PC-3 (cell line): ENCODE results near the gene PYROXD2. TPM values are rescaled to one million over a fixed set of nuclear protein-coding genes. Genes with fewer than 3 reads are reported as not detected.

ENCODE experiments used
- ATAC-seq: fragments of 200-7000 bp; cut with Tn5 transposase; 2 replicates; pipeline ENCODE4 v1.9.1; 2020; ENCODE audit warnings: mild to moderate bottlenecking, moderate library complexity
- BruUV-seq: library from RNA; stranded (reverse); fragments of 400-500 nt; replicated peaks from 2 replicates; lab custom pipeline; 2021; lab: Mats Ljungman, UMichigan
- CTCF ChIA-PET: fragments of 300-600 bp; sonication (Branson Sonifier 250); formaldehyde crosslinking; loops from one replicate; lab custom pipeline; 2022; ENCODE audit warnings: antibody characterized with exemption; lab: Charles Lee
- POLR2A ChIA-PET: fragments of 300-600 bp; sonication (Branson Sonifier 250); formaldehyde crosslinking; loops from one replicate; lab custom pipeline; 2022; ENCODE audit warnings: antibody characterized with exemption; ENCODE audit not compliant: unreplicated experiment; lab: Charles Lee
- DNase-seq: peaks from one replicate; pipeline ENCODE4 v3.0.0-alpha.2; 2015
- H2AFZ ChIP-seq: fragments of 300-600 bp; sonication (generic); 2 replicates; pipeline ENCODE4 v1.6.0; 2016; ENCODE audit warnings: antibody characterized with exemption, low read length
- H3F3A ChIP-seq: fragments of 300-600 bp; sonication (generic); one replicate; pipeline ENCODE4 v1.6.0; 2017; ENCODE audit warnings: antibody characterized with exemption, low read length, control low read depth, mild to moderate bottlenecking; ENCODE audit not compliant: unreplicated experiment
- H3K27ac ChIP-seq: fragments of 300-600 bp; sonication (generic); 2 replicates; pipeline ENCODE4 v1.5.1; 2016; ENCODE audit warnings: mild to moderate bottlenecking, low read length
- H3K27me3 ChIP-seq: fragments of 300-600 bp; sonication (generic); 2 replicates; pipeline ENCODE4 v1.6.1; 2016; ENCODE audit warnings: low read length, mixed read lengths
- H3K36me3 ChIP-seq: fragments of 300-600 bp; sonication (generic); 2 replicates; pipeline ENCODE4 v1.6.1; 2016; ENCODE audit warnings: low read depth, mixed run types, low read length, mixed read lengths
- H3K4me1 ChIP-seq: fragments of 300-600 bp; sonication (generic); 2 replicates; pipeline ENCODE4 v1.5.1; 2016; ENCODE audit warnings: low read length; ENCODE audit not compliant: insufficient read depth
- H3K4me2 ChIP-seq: fragments of 300-600 bp; sonication (generic); 2 replicates; pipeline ENCODE4 v1.6.0; 2016; ENCODE audit warnings: low read length
- H3K4me3 ChIP-seq: fragments of 300-600 bp; sonication (generic); 2 replicates; pipeline ENCODE4 v1.5.1; 2016; ENCODE audit warnings: mild to moderate bottlenecking, low read length, mixed read lengths
- H3K79me2 ChIP-seq: fragments of 300-600 bp; sonication (generic); 2 replicates; pipeline ENCODE4 v1.6.1; 2017; ENCODE audit warnings: low read length, mixed read lengths
- H3K9ac ChIP-seq: fragments of 300-600 bp; sonication (generic); 2 replicates; pipeline ENCODE4 v1.6.0; 2016; ENCODE audit warnings: mild to moderate bottlenecking, low read length
- H3K9me2 ChIP-seq: fragments of 300-600 bp; sonication (generic); replicated peaks from 2 replicates; pipeline ENCODE4 v1.6.1; 2016; ENCODE audit warnings: mixed run types, low read length, mixed read lengths
- H3K9me3 ChIP-seq: fragments of 300-600 bp; sonication (generic); 2 replicates; pipeline ENCODE4 v1.6.1; 2016; ENCODE audit warnings: low read length, mixed read lengths
- H4K20me1 ChIP-seq: fragments of 300-600 bp; sonication (generic); 2 replicates; pipeline ENCODE4 v1.6.1; 2016; ENCODE audit warnings: low read length, mixed read lengths
- CTCF ChIP-seq: fragments of 300-600 bp; sonication (generic); conservative IDR thresholded peaks from 2 replicates; pipeline ENCODE4 v1.5.1; 2017; ENCODE audit warnings: antibody characterized with exemption, low read depth, mild to moderate bottlenecking, low read length
- EZH2 ChIP-seq: fragments of 300-600 bp; sonication (generic); IDR thresholded peaks from one replicate; pipeline ENCODE4 v1.6.1; 2017; ENCODE audit warnings: antibody characterized with exemption, mild to moderate bottlenecking, low read length; ENCODE audit not compliant: unreplicated experiment
- EZH2phosphoT487 ChIP-seq: fragments of 300-600 bp; sonication (generic); IDR thresholded peaks from 2 replicates; pipeline ENCODE4 v1.6.1; 2018; ENCODE audit warnings: mild to moderate bottlenecking, antibody characterized with exemption, low read length, borderline replicate concordance
- intact Hi-C: fragments of 100-400 bp; cut with micrococcal nuclease; formaldehyde crosslinking; loops from 2 replicates; pipeline ENCODE4 v1.9.0; 2023
- total RNA-seq: library from RNA; depleted of rRNA; stranded (reverse); fragments of >200 nt; gene quantifications from 2 replicates; pipeline ENCODE4 v1.2.3, GENCODE V29; 2014

PYROXD2 gene
- total RNA-seq, 1 experiment from 2014 or later = 3.1 TPM

- H3K79me2 ChIP-seq = peaks cover 9% of the 10 kb centered on the region
- no peaks in the 10 kb centered on the region for H3K27me3 ChIP-seq
- TF ChIP-seq CTCF (no peak), EZH2phosphoT487 (no peak), EZH2 (no peak)
- H3K9me3 ChIP-seq = no peaks in the 10 kb centered on the region
- H3K27ac ChIP-seq = no peak overlapping the region
- no peaks in the 10 kb centered on the region for H3K36me3 ChIP-seq
- CTCF ChIA-PET = no interaction called here
- no peak overlapping the region for H3K4me2 ChIP-seq
- no peak overlapping the region for H3K4me3 ChIP-seq
- DNase-seq (no peak), ATAC-seq (no peak)
- no peaks in the 10 kb centered on the region for H3F3A ChIP-seq
- no peak overlapping the region for H2AFZ ChIP-seq
- H3K9me2 ChIP-seq = no peaks in the 10 kb centered on the region
- intact Hi-C loops = no loop called here
- BruUV-seq = no TSS peak
- H3K4me1 ChIP-seq = peaks cover 15% of the 10 kb centered on the region
- no peak overlapping the region for H3K9ac ChIP-seq
- POLR2A ChIA-PET = no interaction called here
- H4K20me1 ChIP-seq = no peaks in the 10 kb centered on the region
These were observed 3.9 kb upstream of the PYROXD2 start for GRCh38 chr10:98418665-98419468.

GRCh38 chr10:98417973-98418664, 3.1 kb upstream of the PYROXD2 start:
- Histone ChIP-seq H3K9ac (no peak overlapping the region), H3K27ac (no peak overlapping the region), H4K20me1 (no peaks in the 10 kb centered on the region), H2AFZ (no peak overlapping the region), H3K9me2 (no peaks in the 10 kb centered on the region), H3K4me3 (no peak overlapping the region), H3F3A (no peaks in the 10 kb centered on the region), H3K4me2 (no peak overlapping the region), H3K4me1 (peaks cover 15% of the 10 kb centered on the region), H3K27me3 (no peaks in the 10 kb centered on the region), H3K79me2 (peaks cover 11% of the 10 kb centered on the region), H3K9me3 (no peaks in the 10 kb centered on the region), H3K36me3 (no peaks in the 10 kb centered on the region)
- DNase-seq (no peak), ATAC-seq (no peak)
- POLR2A ChIA-PET = no interaction called here
- intact Hi-C loops = no loop called here
- CTCF ChIA-PET = no interaction called here
- BruUV-seq = no TSS peak
- TF ChIP-seq EZH2 (no peak), EZH2phosphoT487 (no peak), CTCF (no peak)
